ENCODE results near the gene NHLRC4. TPM values are rescaled to one million over a fixed set of nuclear protein-coding genes. Genes with fewer than 3 reads are reported as not detected.

Gene NHLRC4
- total and polyA plus RNA-seq, 3 experiments from 2014 or later = 0.55 to 1.6 (median 0.59) TPM

GRCh38 chr16:546909-547770 lies 19.7 kb upstream of the NHLRC4 start:
- Mint-ChIP-seq H3K36me3 (peaks cover 0 to 12% (median 0%) of the 10 kb centered on the region in 3 donors), H3K4me1 (peaks cover 0 to 2% (median 2%) of the 10 kb centered on the region in 3 donors), H3K4me3 (no peak overlapping the region), H3K9me3 (no peaks in the 10 kb centered on the region), H3K27ac (no peak overlapping the region), H3K27me3 (no peaks in the 10 kb centered on the region)
- DNase-seq = peak; percentile 30 to 66 (median 37)
- Histone ChIP-seq H3K36me3 (ENCODE audit: insufficient read depth, low read length) (no peaks in the 10 kb centered on the region), H3K27me3 (ENCODE audit: insufficient read depth, low read length, poor library complexity, severe bottlenecking) (no peaks in the 10 kb centered on the region), H3K9me3 (ENCODE audit: low read length) (no peaks in the 10 kb centered on the region), H3K4me1 (ENCODE audit: insufficient read depth, low read length) (no peaks in the 10 kb centered on the region), H3K4me3 (ENCODE audit: low read length) (no peak overlapping the region), H3K27ac (ENCODE audit: low read depth, low read length) (no peak overlapping the region)
- ChIA-PET CTCF (no interaction called here), POLR2A (no interaction called here)

- Mint-ChIP-seq H3K27me3 (no peaks in the 10 kb centered on the region), H3K9me3 (no peaks in the 10 kb centered on the region), H3K36me3 (peaks cover 0 to 9% (median 0%) of the 10 kb centered on the region in 3 donors), H3K4me3 (no peak overlapping the region), H3K27ac (no peak overlapping the region), H3K4me1 (no peaks in the 10 kb centered on the region)
- Histone ChIP-seq H3K27me3 (ENCODE audit: insufficient read depth, low read length, poor library complexity, severe bottlenecking) (no peaks in the 10 kb centered on the region), H3K36me3 (ENCODE audit: insufficient read depth, low read length) (no peaks in the 10 kb centered on the region), H3K4me1 (ENCODE audit: insufficient read depth, low read length) (no peaks in the 10 kb centered on the region), H3K27ac (ENCODE audit: low read depth, low read length) (no peak overlapping the region), H3K9me3 (ENCODE audit: low read length) (no peaks in the 10 kb centered on the region), H3K4me3 (ENCODE audit: low read length) (no peak overlapping the region)
- ChIA-PET POLR2A (no interaction called here), CTCF (no interaction called here)
- no peak for DNase-seq
Measured at GRCh38 chr16:548586-548985, 18.2 kb upstream of the NHLRC4 start.

- Mint-ChIP-seq H3K9me3 (no peaks in the 10 kb centered on the region), H3K36me3 (peaks cover 0 to 12% (median 0%) of the 10 kb centered on the region in 3 donors), H3K27me3 (no peaks in the 10 kb centered on the region), H3K27ac (no peak overlapping the region), H3K4me3 (no peak overlapping the region), H3K4me1 (no peaks in the 10 kb centered on the region)
- ChIA-PET POLR2A (no interaction called here), CTCF (no interaction called here)
- DNase-seq = no peak
- H3K27me3 ChIP-seq (ENCODE audit: insufficient read depth, low read length, poor library complexity, severe bottlenecking) = no peaks in the 10 kb centered on the region
- H3K36me3 ChIP-seq (ENCODE audit: insufficient read depth, low read length) = no peaks in the 10 kb centered on the region
- H3K9me3 ChIP-seq (ENCODE audit: low read length) = no peaks in the 10 kb centered on the region
- H3K27ac ChIP-seq (ENCODE audit: low read depth, low read length) = no peak overlapping the region
- H3K4me3 ChIP-seq (ENCODE audit: low read length) = no peak overlapping the region
- no peaks in the 10 kb centered on the region for H3K4me1 ChIP-seq (ENCODE audit: insufficient read depth, low read length)
Measured at GRCh38 chr16:549544-550263, 17.1 kb upstream of the NHLRC4 start.

- Mint-ChIP-seq H3K4me1 (no peaks in the 10 kb centered on the region), H3K4me3 (no peak overlapping the region), H3K9me3 (no peaks in the 10 kb centered on the region), H3K36me3 (peaks cover 0 to 11% (median 0%) of the 10 kb centered on the region in 3 donors), H3K27ac (no peak overlapping the region), H3K27me3 (no peaks in the 10 kb centered on the region)
- CTCF ChIA-PET = no interaction called here
- H3K4me1 ChIP-seq (ENCODE audit: insufficient read depth, low read length) = no peaks in the 10 kb centered on the region
- no peak overlapping the region for H3K4me3 ChIP-seq (ENCODE audit: low read length)
- H3K27me3 ChIP-seq (ENCODE audit: insufficient read depth, low read length, poor library complexity, severe bottlenecking) = no peaks in the 10 kb centered on the region
- no peaks in the 10 kb centered on the region for H3K9me3 ChIP-seq (ENCODE audit: low read length)
- no peak overlapping the region for H3K27ac ChIP-seq (ENCODE audit: low read depth, low read length)
- POLR2A ChIA-PET = no interaction called here
- no peaks in the 10 kb centered on the region for H3K36me3 ChIP-seq (ENCODE audit: insufficient read depth, low read length)
- DNase-seq = no peak
Measured at GRCh38 chr16:551210-551609, 15.6 kb upstream of the NHLRC4 start.

- POLR2A ChIA-PET = no interaction called here
- H3K9me3 ChIP-seq (ENCODE audit: low read length) = no peaks in the 10 kb centered on the region
Measured at GRCh38 chr16:552171-552570, 14.6 kb upstream of the NHLRC4 start.

GRCh38 chr16:553601-554296 lies 13.1 kb upstream of the NHLRC4 start:
- Mint-ChIP-seq H3K4me1 (no peaks in the 10 kb centered on the region), H3K27me3 (peaks cover 2 to 3% of the 10 kb centered on the region in 2 donors), H3K9me3 (no peaks in the 10 kb centered on the region), H3K4me3 (peak overlapping the region in 1 of 7 donors; percentile 27), H3K36me3 (peaks cover 0 to 11% (median 0%) of the 10 kb centered on the region in 3 donors), H3K27ac (no peak overlapping the region)
- Histone ChIP-seq H3K27ac (ENCODE audit: low read depth, low read length) (no peak overlapping the region), H3K4me3 (ENCODE audit: low read length) (no peak overlapping the region), H3K4me1 (ENCODE audit: insufficient read depth, low read length) (no peaks in the 10 kb centered on the region), H3K9me3 (ENCODE audit: low read length) (no peaks in the 10 kb centered on the region), H3K36me3 (ENCODE audit: insufficient read depth, low read length) (no peaks in the 10 kb centered on the region), H3K27me3 (ENCODE audit: insufficient read depth, low read length, poor library complexity, severe bottlenecking) (peaks cover 5% of the 10 kb centered on the region)
- POLR2A ChIA-PET = no interaction called here
- CTCF ChIA-PET = no interaction called here
- DNase-seq = no peak

More at GRCh38 chr16:552171-552570, 14.6 kb upstream of the NHLRC4 start:
- Mint-ChIP-seq H3K27me3 (no peaks in the 10 kb centered on the region), H3K36me3 (peaks cover 0 to 11% (median 0%) of the 10 kb centered on the region in 3 donors), H3K4me3 (no peak overlapping the region), H3K4me1 (no peaks in the 10 kb centered on the region), H3K27ac (no peak overlapping the region), H3K9me3 (no peaks in the 10 kb centered on the region)
- no peaks in the 10 kb centered on the region for H3K27me3 ChIP-seq (ENCODE audit: insufficient read depth, low read length, poor library complexity, severe bottlenecking)
- no peaks in the 10 kb centered on the region for H3K4me1 ChIP-seq (ENCODE audit: insufficient read depth, low read length)
- no peak overlapping the region for H3K27ac ChIP-seq (ENCODE audit: low read depth, low read length)
- no peaks in the 10 kb centered on the region for H3K36me3 ChIP-seq (ENCODE audit: insufficient read depth, low read length)
- CTCF ChIA-PET = no interaction called here
- no peak for DNase-seq
- H3K4me3 ChIP-seq (ENCODE audit: low read length) = no peak overlapping the region

- H3K27ac Mint-ChIP-seq = no peak overlapping the region
- CTCF ChIA-PET = no interaction called here
- no peaks in the 10 kb centered on the region for H3K9me3 ChIP-seq (ENCODE audit: low read length)
- no peaks in the 10 kb centered on the region for H3K4me1 ChIP-seq (ENCODE audit: insufficient read depth, low read length)
- H3K27me3 ChIP-seq (ENCODE audit: insufficient read depth, low read length, poor library complexity, severe bottlenecking) = peaks cover 8% of the 10 kb centered on the region
- no peaks in the 10 kb centered on the region for H3K4me1 Mint-ChIP-seq
- H3K27me3 Mint-ChIP-seq = peaks cover 2 to 3% of the 10 kb centered on the region in 2 donors
- H3K36me3 Mint-ChIP-seq = peaks cover 0 to 9% (median 0%) of the 10 kb centered on the region in 3 donors
- POLR2A ChIA-PET = no interaction called here
- H3K4me3 ChIP-seq (ENCODE audit: low read length) = no peak overlapping the region
- no peaks in the 10 kb centered on the region for H3K36me3 ChIP-seq (ENCODE audit: insufficient read depth, low read length)
- H3K4me3 Mint-ChIP-seq = peak overlapping the region in 1 of 7 donors; percentile 27
- DNase-seq = no peak
- H3K9me3 Mint-ChIP-seq = no peaks in the 10 kb centered on the region
- no peak overlapping the region for H3K27ac ChIP-seq (ENCODE audit: low read depth, low read length)
Measured at GRCh38 chr16:554297-554621, 12.5 kb upstream of the NHLRC4 start.
